GM12878 (cell line): ENCODE measurements around the gene WDR31. TPM values are rescaled to one million over a fixed set of nuclear protein-coding genes. Genes with fewer than 3 reads are reported as not detected.

Experiments
- DPF2 ChIP-seq: fragments of 450-650 bp; IDR thresholded peaks from 2 replicates; pipeline ENCODE4 v1.6.1; 2017; ENCODE audit warnings: mild to moderate bottlenecking
- E2F4 ChIP-seq: IDR thresholded peaks from 2 replicates; pipeline ENCODE4 v1.6.1; 2012; ENCODE audit warnings: low read depth, low read length, improper control_type of control experiment
- EZH2 ChIP-seq: IDR thresholded peaks from 2 replicates; pipeline ENCODE4 v1.6.1; 2012; ENCODE audit warnings: low read depth, mild to moderate bottlenecking, control low read depth, inconsistent platforms, low read length, borderline replicate concordance; ENCODE audit not compliant: control insufficient read depth
- FOXM1 ChIP-seq: IDR thresholded peaks from 2 replicates; pipeline ENCODE4 v1.6.1; 2012; ENCODE audit warnings: low read depth, mild to moderate bottlenecking, inconsistent platforms, low read length, moderate library complexity
- MEF2B ChIP-seq: fragments of 450-650 bp; IDR thresholded peaks from 2 replicates; pipeline ENCODE4 v1.6.1; 2018; ENCODE audit warnings: mild to moderate bottlenecking, moderate library complexity; ENCODE audit not compliant: partially characterized antibody, poor library complexity, severe bottlenecking
- MYC ChIP-seq: IDR thresholded peaks from 2 replicates; pipeline ENCODE4 v1.6.1; 2011; ENCODE audit warnings: mild to moderate bottlenecking, low read length, moderate library complexity, inconsistent platforms; ENCODE audit not compliant: insufficient read depth, insufficient replicate concordance, insufficient read length, severe bottlenecking
- NFIC ChIP-seq: IDR thresholded peaks from 2 replicates; pipeline ENCODE4 v1.6.1; 2012; ENCODE audit warnings: low read depth, mild to moderate bottlenecking, inconsistent platforms, low read length, moderate library complexity
- NR2C2 ChIP-seq: IDR thresholded peaks from 2 replicates; pipeline ENCODE4 v1.6.1; 2011; ENCODE audit warnings: borderline replicate concordance, low read depth; ENCODE audit not compliant: control insufficient read depth, insufficient read length
- POLR2AphosphoS2 ChIP-seq: IDR thresholded peaks from 2 replicates; pipeline ENCODE4 v1.6.1; 2011; ENCODE audit warnings: low read depth, mild to moderate bottlenecking, low read length, improper control_type of control experiment, moderate library complexity
- REST ChIP-seq: IDR thresholded peaks from 2 replicates; pipeline ENCODE4 v1.6.1; 2012; ENCODE audit warnings: mild to moderate bottlenecking, low read depth, low read length
- SREBF2 ChIP-seq: IDR thresholded peaks from 2 replicates; pipeline ENCODE4 v1.6.1; 2012; ENCODE audit warnings: mild to moderate bottlenecking, low read length
- SRF ChIP-seq, 2 experiments: IDR thresholded peaks; 2 replicates each; pipeline ENCODE4 v1.6.1; 2011; ENCODE audit warnings: low read depth in 2 of 2, low read length in 2 of 2, mild to moderate bottlenecking in 1 of 2, moderate library complexity in 1 of 2
- TARDBP ChIP-seq: IDR thresholded peaks from 2 replicates; pipeline ENCODE4 v1.6.1; 2016; ENCODE audit warnings: borderline replicate concordance
- TCF3 ChIP-seq: IDR thresholded peaks from 2 replicates; pipeline ENCODE4 v1.6.1; 2012; ENCODE audit warnings: low read depth, mild to moderate bottlenecking, low read length, borderline replicate concordance; ENCODE audit not compliant: insufficient read depth
- USF2 ChIP-seq: IDR thresholded peaks from 2 replicates; pipeline ENCODE4 v1.6.1; 2011; ENCODE audit warnings: low read depth, low read length, improper control_type of control experiment, borderline replicate concordance
- WRNIP1 ChIP-seq: IDR thresholded peaks from 2 replicates; pipeline ENCODE4 v1.6.1; 2011; ENCODE audit warnings: low read depth, low read length, improper control_type of control experiment, borderline replicate concordance
- ZNF274 ChIP-seq: IDR thresholded peaks from one replicate; pipeline ENCODE4 v1.8.0; 2011; ENCODE audit not compliant: insufficient read length, insufficient read depth
- ZNF384 ChIP-seq: IDR thresholded peaks from 2 replicates; pipeline ENCODE4 v1.6.1; 2012; ENCODE audit warnings: low read depth, mild to moderate bottlenecking, low read length, improper control_type of control experiment, borderline replicate concordance
- polyA plus RNA-seq, 11 experiments: library from polyadenylated mRNA; depleted of rRNA in 4 of 11; unstranded in 6 of 11; stranded (reverse) in 5 of 11; fragments of >200 nt; fragmentation: Nextera tagmentation in 4 of 11; fragmentation: Illumina TruSeq in 1 of 11; extraction: Ambion mirVana in 4 of 11; extraction: Trizol in 1 of 11; gene quantifications; 1 replicate in 1 of 11; 2 replicates in 10 of 11; pipeline versions ENCODE4 v1.2.1 to v1.2.3, GENCODE V29; 2011 to 2016; ENCODE audit warnings: inconsistent platforms in 2 of 11, missing spikeins in 2 of 11, low read depth in 1 of 11
- total RNA-seq, 4 experiments: library from RNA; depleted of rRNA in 3 of 4; stranded (reverse); fragments of >200 nt in 3 of 4; fragmentation: Illumina TruSeq in 1 of 4; extraction: Trizol in 1 of 4; gene quantifications; 2 replicates each; pipeline versions ENCODE4 v1.2.1 to v1.2.3, GENCODE V29; 2013 to 2021
- TF ChIP-seq, protein P1 (sequence below): fragments of 450-650 bp; IDR thresholded peaks from 2 replicates; pipeline ENCODE4 v1.6.1; 2018; ENCODE audit warnings: mild to moderate bottlenecking, low read depth, moderate library complexity; ENCODE audit not compliant: partially characterized antibody
- TF ChIP-seq, protein P2 (sequence below): IDR thresholded peaks from 2 replicates; pipeline ENCODE4 v1.6.1; 2011; ENCODE audit warnings: mild to moderate bottlenecking, low read depth, low read length, moderate library complexity; ENCODE audit not compliant: insufficient replicate concordance

WDR31 gene
- total and polyA plus RNA-seq, 10 of the 15 experiments (the other 5 are each of a cell fraction or from before 2014, with no cell fraction given), result 0.26 to 1.7 (median 0.79) TPM

DNA sequence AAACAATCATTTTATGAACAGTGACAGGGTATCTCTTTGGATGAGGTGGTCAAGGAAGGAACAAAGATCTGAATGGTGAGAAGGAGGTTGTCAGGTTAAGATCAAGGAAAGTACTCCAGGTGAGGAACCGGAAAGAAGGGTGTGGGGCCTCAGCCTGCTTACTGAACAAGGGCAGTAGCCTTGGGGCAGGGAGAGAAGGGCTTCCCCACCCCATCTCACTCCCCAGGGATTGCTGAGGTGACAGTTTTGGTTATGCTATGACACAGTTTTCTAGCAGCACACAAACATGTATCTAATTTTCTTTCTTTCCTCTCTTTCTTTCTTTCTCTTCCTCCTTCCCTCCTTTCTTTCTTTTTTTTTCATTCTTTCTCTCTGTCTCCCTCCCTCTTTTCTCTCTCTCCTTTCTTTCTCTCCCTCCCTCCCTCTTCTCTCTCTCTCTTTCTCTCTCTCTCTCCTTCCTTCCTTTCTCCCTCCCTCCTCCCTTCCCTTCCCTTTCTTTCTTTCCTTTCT lies 40.8 kb upstream of the WDR31 start (continued):
- no peak for TF ChIP-seq REST
- TF ChIP-seq EZH2, result no peak
- no peak for TF ChIP-seq MYC
- no peak for TF ChIP-seq ZNF384
- TF ChIP-seq FOXM1, result no peak
- TF ChIP-seq TARDBP, result no peak
- TF ChIP-seq TCF3, result no peak
- no peak for TF ChIP-seq NR2C2
- TF ChIP-seq DPF2, result peak; percentile 91; the same call in 1 of the 2 replicates
- 0 out of 4 replicates have a peak, but pooled peaks of 1 of the 2 experiments have one; percentile 16 for TF ChIP-seq SRF (IDR thresholded peaks at IDR 0.05; ENCODE audit: low read depth in 2 of 2, low read length in 2 of 2)
- no peak for TF ChIP-seq E2F4
- TF ChIP-seq WRNIP1, result no peak
- TF ChIP-seq, protein P1, sequence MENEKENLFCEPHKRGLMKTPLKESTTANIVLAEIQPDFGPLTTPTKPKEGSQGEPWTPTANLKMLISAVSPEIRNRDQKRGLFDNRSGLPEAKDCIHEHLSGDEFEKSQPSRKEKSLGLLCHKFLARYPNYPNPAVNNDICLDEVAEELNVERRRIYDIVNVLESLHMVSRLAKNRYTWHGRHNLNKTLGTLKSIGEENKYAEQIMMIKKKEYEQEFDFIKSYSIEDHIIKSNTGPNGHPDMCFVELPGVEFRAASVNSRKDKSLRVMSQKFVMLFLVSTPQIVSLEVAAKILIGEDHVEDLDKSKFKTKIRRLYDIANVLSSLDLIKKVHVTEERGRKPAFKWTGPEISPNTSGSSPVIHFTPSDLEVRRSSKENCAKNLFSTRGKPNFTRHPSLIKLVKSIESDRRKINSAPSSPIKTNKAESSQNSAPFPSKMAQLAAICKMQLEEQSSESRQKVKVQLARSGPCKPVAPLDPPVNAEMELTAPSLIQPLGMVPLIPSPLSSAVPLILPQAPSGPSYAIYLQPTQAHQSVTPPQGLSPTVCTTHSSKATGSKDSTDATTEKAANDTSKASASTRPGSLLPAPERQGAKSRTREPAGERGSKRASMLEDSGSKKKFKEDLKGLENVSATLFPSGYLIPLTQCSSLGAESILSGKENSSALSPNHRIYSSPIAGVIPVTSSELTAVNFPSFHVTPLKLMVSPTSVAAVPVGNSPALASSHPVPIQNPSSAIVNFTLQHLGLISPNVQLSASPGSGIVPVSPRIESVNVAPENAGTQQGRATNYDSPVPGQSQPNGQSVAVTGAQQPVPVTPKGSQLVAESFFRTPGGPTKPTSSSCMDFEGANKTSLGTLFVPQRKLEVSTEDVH, result no peak
- no peak for TF ChIP-seq ZNF274
- TF ChIP-seq, protein P2, sequence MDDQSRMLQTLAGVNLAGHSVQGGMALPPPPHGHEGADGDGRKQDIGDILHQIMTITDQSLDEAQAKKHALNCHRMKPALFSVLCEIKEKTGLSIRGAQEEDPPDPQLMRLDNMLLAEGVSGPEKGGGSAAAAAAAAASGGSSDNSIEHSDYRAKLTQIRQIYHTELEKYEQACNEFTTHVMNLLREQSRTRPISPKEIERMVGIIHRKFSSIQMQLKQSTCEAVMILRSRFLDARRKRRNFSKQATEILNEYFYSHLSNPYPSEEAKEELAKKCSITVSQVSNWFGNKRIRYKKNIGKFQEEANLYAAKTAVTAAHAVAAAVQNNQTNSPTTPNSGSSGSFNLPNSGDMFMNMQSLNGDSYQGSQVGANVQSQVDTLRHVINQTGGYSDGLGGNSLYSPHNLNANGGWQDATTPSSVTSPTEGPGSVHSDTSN, result no peak
- TF ChIP-seq MEF2B, result peak; percentile 99
- TF ChIP-seq POLR2AphosphoS2, result no peak
- TF ChIP-seq USF2, result peak; percentile 37
- peak; percentile 35; the same call in 1 of the 2 replicates for TF ChIP-seq NFIC
- TF ChIP-seq SREBF2, result no peak
